Suprapubic skin (tissue), 4 donors: ENCODE measurements around the gene DAAM1.

Experiments used
- EP300 ChIP-seq: sonication (generic); formaldehyde crosslinking; IDR thresholded peaks from one replicate; pipeline ENCODE4 v1.6.1; 2017; ENCODE audit warnings: antibody characterized with exemption
- POLR2A ChIP-seq, 2 donors: fragments of 450-650 bp; IDR thresholded peaks; one replicate each; pipeline ENCODE4 v1.6.1; 2017; ENCODE audit warnings: antibody characterized with exemption in 2 of 2, mild to moderate bottlenecking in 2 of 2, moderate library complexity in 2 of 2
- POLR2AphosphoS5 ChIP-seq, 3 donors: sonication (generic); formaldehyde crosslinking; IDR thresholded peaks; one replicate each; pipeline ENCODE4 v1.6.1; 2017; ENCODE audit warnings: antibody characterized with exemption in 3 of 3
- TF ChIP-seq, protein P1 (sequence below), 2 donors: fragments of 200-600 bp in 1 of 2; fragments of 450-650 bp in 1 of 2; sonication (generic) in 1 of 2; IDR thresholded peaks; one replicate each; pipeline ENCODE4 v1.5.1; 2016 to 2019; ENCODE audit warnings: antibody characterized with exemption in 2 of 2, mild to moderate bottlenecking in 1 of 2, moderate library complexity in 1 of 2

DNA sequence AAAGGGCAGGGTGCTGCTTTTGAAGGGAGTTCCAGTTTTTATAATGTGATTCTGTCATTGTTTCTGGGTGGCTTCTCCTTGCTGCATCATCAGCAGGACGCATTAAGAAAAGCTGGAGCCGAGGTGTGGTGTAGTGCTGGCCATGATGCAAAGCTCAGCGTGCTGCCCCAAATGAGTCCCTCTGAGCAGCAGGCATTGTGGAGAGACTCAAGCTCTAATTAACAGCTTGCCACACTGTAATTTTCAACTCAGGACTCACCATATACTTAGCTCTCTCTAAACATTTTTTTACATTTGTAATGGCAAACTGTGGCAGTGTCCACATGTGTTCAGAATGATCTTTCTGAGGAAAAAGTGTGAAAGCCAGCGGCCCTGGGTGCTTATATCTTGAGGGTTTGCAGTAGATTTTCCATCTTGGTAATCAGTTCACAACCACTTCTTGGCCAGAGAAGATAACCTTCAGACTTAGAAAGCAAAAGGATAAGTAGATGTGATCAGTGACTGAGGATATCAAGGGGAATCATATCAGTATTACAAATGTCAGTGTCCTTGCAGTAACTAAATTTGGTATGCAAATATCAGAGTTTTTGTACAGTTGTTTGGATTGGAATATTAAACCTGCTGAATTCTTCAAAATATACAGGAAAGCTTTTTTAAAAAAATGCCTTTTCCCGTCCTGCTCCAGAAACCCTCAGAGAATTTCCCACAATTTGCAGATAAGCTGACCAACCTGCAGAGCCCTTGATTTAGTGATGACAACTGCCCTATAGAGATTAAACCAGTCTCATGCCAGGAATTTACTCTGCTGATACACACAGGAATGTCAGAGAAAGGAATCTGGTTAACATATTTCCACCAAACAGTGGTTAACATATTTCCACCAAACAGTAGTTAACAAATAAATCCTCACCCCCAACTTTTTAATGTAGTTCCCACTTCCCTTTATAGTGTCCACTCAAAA, 63.6 kb downstream of the DAAM1 start:
- TF ChIP-seq, protein P1, sequence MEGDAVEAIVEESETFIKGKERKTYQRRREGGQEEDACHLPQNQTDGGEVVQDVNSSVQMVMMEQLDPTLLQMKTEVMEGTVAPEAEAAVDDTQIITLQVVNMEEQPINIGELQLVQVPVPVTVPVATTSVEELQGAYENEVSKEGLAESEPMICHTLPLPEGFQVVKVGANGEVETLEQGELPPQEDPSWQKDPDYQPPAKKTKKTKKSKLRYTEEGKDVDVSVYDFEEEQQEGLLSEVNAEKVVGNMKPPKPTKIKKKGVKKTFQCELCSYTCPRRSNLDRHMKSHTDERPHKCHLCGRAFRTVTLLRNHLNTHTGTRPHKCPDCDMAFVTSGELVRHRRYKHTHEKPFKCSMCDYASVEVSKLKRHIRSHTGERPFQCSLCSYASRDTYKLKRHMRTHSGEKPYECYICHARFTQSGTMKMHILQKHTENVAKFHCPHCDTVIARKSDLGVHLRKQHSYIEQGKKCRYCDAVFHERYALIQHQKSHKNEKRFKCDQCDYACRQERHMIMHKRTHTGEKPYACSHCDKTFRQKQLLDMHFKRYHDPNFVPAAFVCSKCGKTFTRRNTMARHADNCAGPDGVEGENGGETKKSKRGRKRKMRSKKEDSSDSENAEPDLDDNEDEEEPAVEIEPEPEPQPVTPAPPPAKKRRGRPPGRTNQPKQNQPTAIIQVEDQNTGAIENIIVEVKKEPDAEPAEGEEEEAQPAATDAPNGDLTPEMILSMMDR (IDR thresholded peaks at IDR 0.05), result no peak
- TF ChIP-seq POLR2A (IDR thresholded peaks at IDR 0.05) (no peak), POLR2AphosphoS5 (IDR thresholded peaks at IDR 0.05) (no peak), EP300 (no peak)
